K562 (cell line): ENCODE data around the gene SEC31A. TPM values are rescaled to one million over a fixed set of nuclear protein-coding genes. Genes with fewer than 3 reads are reported as not detected.

ENCODE experiments used
- ARID1B ChIP-seq: fragments of 450-650 bp; IDR thresholded peaks from 2 replicates; pipeline ENCODE4 v1.6.1; 2016; ENCODE audit warnings: antibody characterized with exemption, mild to moderate bottlenecking, inconsistent platforms
- CEBPB ChIP-seq: fragments of 450-650 bp; IDR thresholded peaks from 2 replicates; pipeline ENCODE4 v1.6.1; 2016; ENCODE audit warnings: missing genetic modification characterization, missing compliant biosample characterization
- E2F1 ChIP-seq: sonication (generic); formaldehyde crosslinking; IDR thresholded peaks from 2 replicates; pipeline ENCODE4 v1.8.1; 2023; ENCODE audit warnings: mild to moderate bottlenecking, missing genetic modification reagents, moderate library complexity
- ELF2 ChIP-seq: fragments of 250-450 bp; sonication (Bioruptor Pico); IDR thresholded peaks from 2 replicates; pipeline ENCODE4 v1.5.0; 2021; ENCODE audit warnings: mild to moderate bottlenecking
- EWSR1 ChIP-seq: fragments of 450-650 bp; IDR thresholded peaks from 2 replicates; pipeline ENCODE4 v1.6.1; 2018; ENCODE audit warnings: borderline replicate concordance, mild to moderate bottlenecking, low read depth, moderate library complexity; ENCODE audit not compliant: partially characterized antibody
- GTF2F1 ChIP-seq: IDR thresholded peaks from 2 replicates; pipeline ENCODE4 v1.6.1; 2011; ENCODE audit warnings: low read depth, low read length, improper control_type of control experiment
- HDAC1 ChIP-seq, 2 experiments: fragments of 450-650 bp; IDR thresholded peaks; 2 replicates each; pipeline ENCODE4 v1.6.1; 2016 to 2017; ENCODE audit warnings: inconsistent platforms in 1 of 2, mild to moderate bottlenecking in 1 of 2, moderate library complexity in 1 of 2
- IFI16 ChIP-seq: fragments of 250-450 bp; sonication (Bioruptor Pico); IDR thresholded peaks from 2 replicates; pipeline ENCODE4 v2.1.2; 2022; ENCODE audit warnings: mild to moderate bottlenecking, inconsistent platforms
- KAT7 ChIP-seq: sonication (generic); formaldehyde crosslinking; IDR thresholded peaks from 2 replicates; pipeline ENCODE4 v1.8.0; 2022; ENCODE audit warnings: missing genetic modification reagents, mild to moderate bottlenecking, borderline replicate concordance
- KLF1 ChIP-seq: fragments of 450-650 bp; IDR thresholded peaks from 2 replicates; pipeline ENCODE4 v1.6.1; 2016; ENCODE audit warnings: missing genetic modification characterization, missing compliant biosample characterization
- KLF6 ChIP-seq: fragments of 250-450 bp; sonication (Bioruptor Pico); IDR thresholded peaks from 2 replicates; pipeline ENCODE4 v1.4.0; 2020; ENCODE audit warnings: mild to moderate bottlenecking, moderate library complexity, borderline replicate concordance
- MTA3 ChIP-seq: fragments of 450-650 bp; formaldehyde crosslinking; IDR thresholded peaks from 2 replicates; pipeline ENCODE4 v1.6.1; 2017; ENCODE audit warnings: mild to moderate bottlenecking, borderline replicate concordance
- RAD21 ChIP-seq, 2 experiments: fragments of 250-450 bp in 1 of 2; fragments of 450-650 bp in 1 of 2; sonication (Bioruptor Pico) in 1 of 2; formaldehyde crosslinking in 1 of 2; IDR thresholded peaks in 1 of 2; conservative IDR thresholded peaks in 1 of 2; 2 replicates each; pipeline versions ENCODE4 v1.4.0 to v1.8.0; 2020 to 2022; ENCODE audit warnings: mild to moderate bottlenecking in 2 of 2, moderate library complexity in 1 of 2
- RCOR1 ChIP-seq, 2 experiments: IDR thresholded peaks; 2 replicates each; pipeline ENCODE4 v1.6.1; 2012; ENCODE audit warnings: low read depth in 2 of 2, low read length in 2 of 2, borderline replicate concordance in 1 of 2, improper control_type of control experiment in 1 of 2
- SMAD4 ChIP-seq: fragments of 250-450 bp; sonication (Bioruptor Pico); conservative IDR thresholded peaks from 2 replicates; pipeline ENCODE4 v1.8.0; 2021; ENCODE audit warnings: inconsistent platforms, mild to moderate bottlenecking, moderate library complexity
- SRSF9 ChIP-seq: fragments of 200-400 bp; formaldehyde crosslinking; IDR thresholded peaks from 2 replicates; pipeline ENCODE4 v1.6.1; 2017; ENCODE audit warnings: low read depth, low read length, borderline replicate concordance
- SUPT5H ChIP-seq: fragments of 450-650 bp; IDR thresholded peaks from 2 replicates; pipeline ENCODE4 v1.6.1; 2016
- TAF9B ChIP-seq: fragments of 450-650 bp; IDR thresholded peaks from 2 replicates; pipeline ENCODE4 v1.6.1; 2018; ENCODE audit warnings: mild to moderate bottlenecking; ENCODE audit not compliant: partially characterized antibody
- TEAD1 ChIP-seq, 2 experiments: fragments of 450-650 bp in 1 of 2; sonication (generic) in 1 of 2; formaldehyde crosslinking; IDR thresholded peaks; 2 replicates each; pipeline versions ENCODE4 v1.4.0 to v1.8.0; 2020 to 2022; ENCODE audit warnings: mild to moderate bottlenecking in 2 of 2, missing genetic modification reagents in 1 of 2
- TFAM ChIP-seq: fragments of 250-450 bp; sonication (Bioruptor Pico); conservative IDR thresholded peaks from 2 replicates; pipeline ENCODE4 v1.5.0; 2021; ENCODE audit warnings: mild to moderate bottlenecking, moderate library complexity
- ZBTB1 ChIP-seq: sonication (generic); formaldehyde crosslinking; IDR thresholded peaks from 2 replicates; pipeline ENCODE4 v1.8.1; 2023; ENCODE audit warnings: missing genetic modification reagents, low read depth, mild to moderate bottlenecking, borderline replicate concordance
- ZFPM2 ChIP-seq: fragments of 250-450 bp; sonication (Bioruptor Pico); IDR thresholded peaks from 2 replicates; pipeline ENCODE4 v1.5.1; 2022; ENCODE audit warnings: mild to moderate bottlenecking
- ZNF143 ChIP-seq: sonication (generic); formaldehyde crosslinking; IDR thresholded peaks from 2 replicates; pipeline ENCODE4 v1.9.0; 2022; ENCODE audit warnings: mild to moderate bottlenecking, missing genetic modification reagents
- ZNF316 ChIP-seq: fragments of 450-650 bp; IDR thresholded peaks from 2 replicates; pipeline ENCODE4 v1.6.1; 2016
- ZSCAN29 ChIP-seq: fragments of 450-650 bp; IDR thresholded peaks from 2 replicates; pipeline ENCODE4 v1.6.1; 2017
- polyA plus RNA-seq, 8 experiments: library from polyadenylated mRNA; depleted of rRNA in 4 of 8; stranded (reverse) in 5 of 8; unstranded in 3 of 8; fragments of >200 nt; fragmentation: Nextera tagmentation in 2 of 8; fragmentation: Illumina TruSeq in 1 of 8; extraction: Ambion mirVana in 2 of 8; extraction: Trizol in 1 of 8; gene quantifications; 2 replicates each; pipeline versions ENCODE4 v1.2.1 to v1.2.3, GENCODE V29; 2011 to 2014; ENCODE audit warnings: inconsistent platforms in 1 of 8, missing spikeins in 1 of 8
- total RNA-seq, 7 experiments: library from RNA; depleted of rRNA in 6 of 7; stranded (reverse); fragments of >200 nt in 6 of 7; fragmentation: Illumina TruSeq in 2 of 7; extraction: Trizol in 2 of 7; gene quantifications; 2 replicates each; pipeline versions ENCODE4 v1.2.1 to v1.2.3, GENCODE V29; 2011 to 2021; ENCODE audit warnings: low replicate concordance in 1 of 7

SEC31A gene
- total and polyA plus RNA-seq, 9 of the 15 experiments (the other 6 are each of a cell fraction or from before 2014, with no cell fraction given): 78.9 to 241 (median 173) TPM

- TF ChIP-seq E2F1: peak; percentile 80; the same call in 1 of the 2 replicates
- no peak for TF ChIP-seq CEBPB (tag)
- TF ChIP-seq HDAC1 (IDR thresholded peaks at IDR 0.05): peak in 1 of 2 experiments; percentile 62; a peak in 1 of 4 replicates
- TF ChIP-seq GTF2F1: 0 out of 2 replicates have a peak, but pooled peaks have one; percentile 51
- TF ChIP-seq ZNF316: peak; percentile 70
- peak; percentile 97 for TF ChIP-seq MTA3
- no peak for TF ChIP-seq TFAM (CRISPR knock-in tag)
- no peak for TF ChIP-seq SRSF9
- TF ChIP-seq IFI16: no peak
- TF ChIP-seq KAT7 (CRISPR knock-in tag): peak; percentile 71; the same call in 1 of the 2 replicates
- TF ChIP-seq KLF6 (CRISPR knock-in tag): peak; percentile 20; the same call in 1 of the 2 replicates
- peak; percentile 7 to 47; a peak in 2 of 4 replicates for TF ChIP-seq RCOR1 (IDR thresholded peaks at IDR 0.05; ENCODE audit: borderline replicate concordance in 1 of 2, low read depth in 2 of 2, low read length in 2 of 2)
- TF ChIP-seq ZFPM2 (CRISPR knock-in tag): no peak
- TF ChIP-seq ZNF143 (CRISPR knock-in tag): peak; percentile 18; the same call in 1 of the 2 replicates
- TF ChIP-seq ZBTB1 (CRISPR knock-in tag): peak; percentile 67; the same call in 1 of the 2 replicates
- 0 out of 2 replicates have a peak, but pooled peaks have one; percentile 46 for TF ChIP-seq ELF2 (CRISPR knock-in tag)
- peak; percentile 78 for TF ChIP-seq SMAD4
- no peak for TF ChIP-seq EWSR1
- TF ChIP-seq ARID1B: no peak
- TF ChIP-seq TEAD1 (CRISPR knock-in tag; IDR thresholded peaks at IDR 0.05): peak in 1 of 2 experiments; percentile 87; a peak in 2 of 4 replicates
- TF ChIP-seq RAD21 (CRISPR knock-in tag; conservative IDR thresholded peaks at IDR 0.05 in 1 of 2, IDR thresholded peaks at IDR 0.05 in 1 of 2): no peak
- peak; percentile 87 for TF ChIP-seq KLF1 (tag)
- peak; percentile 97 for TF ChIP-seq ZSCAN29
- peak; percentile 98 for TF ChIP-seq SUPT5H
- TF ChIP-seq TAF9B: peak; percentile 97
Measured at GRCh38 chr4:82900411-82901182, 9.6 kb upstream of the SEC31A start, which contains the start of gene THAP9 (continued).
